HEK293T (cell line): ENCODE results near the gene PAK1IP1.

Experiments used
- FOXA1 ChIP-seq: fragments of 450-650 bp; IDR thresholded peaks from 2 replicates; pipeline ENCODE4 v1.6.1; 2016; ENCODE audit warnings: mild to moderate bottlenecking
- LEF1 ChIP-seq: fragments of 450-650 bp; IDR thresholded peaks from 2 replicates; pipeline ENCODE4 v1.6.1; 2017; ENCODE audit warnings: mild to moderate bottlenecking, borderline replicate concordance
- SP1 ChIP-seq: fragments of 450-650 bp; IDR thresholded peaks from 2 replicates; pipeline ENCODE4 v1.6.1; 2017
- ZNF384 ChIP-seq: fragments of 450-650 bp; IDR thresholded peaks from 2 replicates; pipeline ENCODE4 v1.6.1; 2016
- TF ChIP-seq, protein P1 (sequence below): fragments of 450-650 bp; IDR thresholded peaks from 2 replicates; pipeline ENCODE4 v1.6.1; 2016

DNA sequence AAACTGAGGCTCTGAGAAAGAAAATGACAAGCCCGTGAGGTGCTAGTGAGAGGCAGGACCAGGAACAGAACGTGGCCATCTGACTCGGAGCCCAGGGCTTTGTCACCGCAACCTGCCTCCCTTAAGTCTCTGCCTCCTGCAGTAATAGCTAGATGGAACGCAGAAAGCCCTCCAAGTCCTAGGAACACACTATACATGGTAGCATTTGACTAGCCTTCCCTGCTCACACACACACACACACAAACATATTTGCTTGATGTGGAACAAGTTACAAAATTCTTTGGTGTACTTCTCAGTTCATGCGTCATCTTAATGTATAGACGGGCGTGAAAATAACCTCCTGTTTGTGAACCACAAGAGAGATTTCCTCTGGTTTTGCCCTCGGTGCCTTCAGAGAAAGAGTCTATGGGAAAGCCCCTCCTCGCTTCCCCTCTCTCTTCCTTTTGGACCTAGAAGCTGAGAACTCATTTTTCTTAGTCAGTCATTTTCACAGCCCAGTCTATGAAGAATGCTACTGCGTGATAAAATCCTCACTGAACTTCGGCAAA lies 39.2 kb upstream of the PAK1IP1 start:
- TF ChIP-seq ZNF384 (no peak), SP1 (no peak), FOXA1 (no peak), LEF1 (no peak)
- TF ChIP-seq, protein P1, sequence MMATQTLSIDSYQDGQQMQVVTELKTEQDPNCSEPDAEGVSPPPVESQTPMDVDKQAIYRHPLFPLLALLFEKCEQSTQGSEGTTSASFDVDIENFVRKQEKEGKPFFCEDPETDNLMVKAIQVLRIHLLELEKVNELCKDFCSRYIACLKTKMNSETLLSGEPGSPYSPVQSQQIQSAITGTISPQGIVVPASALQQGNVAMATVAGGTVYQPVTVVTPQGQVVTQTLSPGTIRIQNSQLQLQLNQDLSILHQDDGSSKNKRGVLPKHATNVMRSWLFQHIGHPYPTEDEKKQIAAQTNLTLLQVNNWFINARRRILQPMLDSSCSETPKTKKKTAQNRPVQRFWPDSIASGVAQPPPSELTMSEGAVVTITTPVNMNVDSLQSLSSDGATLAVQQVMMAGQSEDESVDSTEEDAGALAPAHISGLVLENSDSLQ: no peak
